ENCODE measurements around the gene NCAPG2.

GRCh38 chr7:158613481-158613880 lies 91.1 kb downstream of the NCAPG2 start:
- TF ChIP-seq CTCF (IDR thresholded peaks at IDR 0.05) (no peak), POLR2A (IDR thresholded peaks at IDR 0.05) (no peak)
